PFSK-1 (cell line): Measurements from ENCODE around the gene RASA2.

Experiments
- FOXP2 ChIP-seq: optimal IDR thresholded peaks from 2 replicates; pipeline ENCODE3; 2011; ENCODE audit warnings: borderline replicate concordance, control low read depth, inconsistent platforms; ENCODE audit not compliant: insufficient read depth; ENCODE audit errors: extremely low read length, extremely low read depth
- POLR2AphosphoS5 ChIP-seq: IDR thresholded peaks from 2 replicates; pipeline ENCODE4 v1.6.1; 2012; ENCODE audit warnings: low read depth, mild to moderate bottlenecking, control low read depth, low read length, moderate library complexity
- REST ChIP-seq, 2 experiments: IDR thresholded peaks; 2 replicates each; pipeline versions ENCODE4 v1.6.1 to v1.8.0; 2011 to 2012; ENCODE audit warnings: low read depth in 2 of 2, low read length in 2 of 2, control low read depth in 1 of 2, inconsistent platforms in 1 of 2, mild to moderate bottlenecking in 1 of 2, moderate library complexity in 1 of 2; ENCODE audit not compliant: insufficient read depth in 1 of 2
- SIN3A ChIP-seq: IDR thresholded peaks from 2 replicates; pipeline ENCODE4 v1.6.1; 2012; ENCODE audit warnings: mild to moderate bottlenecking, low read length, moderate library complexity, borderline replicate concordance; ENCODE audit not compliant: insufficient read depth
- TAF1 ChIP-seq: IDR thresholded peaks from 2 replicates; pipeline ENCODE4 v1.6.1; 2012; ENCODE audit warnings: low read length, control low read depth, borderline replicate concordance; ENCODE audit not compliant: insufficient read depth

The RASA2 gene

DNA sequence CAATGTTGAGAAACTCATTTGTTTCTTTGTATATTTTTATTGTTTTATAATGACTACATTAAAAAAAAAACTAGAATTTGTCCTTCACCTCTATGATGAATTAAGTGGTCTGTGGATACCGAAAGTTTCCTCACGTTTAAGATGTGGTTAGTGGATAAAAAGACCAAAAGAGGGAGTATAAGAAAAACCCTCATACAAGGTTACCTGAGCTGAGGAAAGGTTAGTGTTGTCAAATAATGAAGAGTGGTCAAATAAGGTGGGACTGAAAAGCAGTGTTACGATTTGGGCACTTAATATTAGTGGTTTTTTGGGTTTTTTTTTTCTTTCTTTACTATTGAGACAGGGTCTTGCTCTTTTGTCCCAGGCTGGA is 21.2 kb downstream of the RASA2 start:
- no peak for TF ChIP-seq SIN3A
- TF ChIP-seq REST (IDR thresholded peaks at IDR 0.05; ENCODE audit: insufficient read depth in 1 of 2, low read depth in 2 of 2, low read length in 2 of 2) = no peak
- TF ChIP-seq TAF1 = no peak
- TF ChIP-seq FOXP2 = no peak
- TF ChIP-seq POLR2AphosphoS5 = no peak

DNA sequence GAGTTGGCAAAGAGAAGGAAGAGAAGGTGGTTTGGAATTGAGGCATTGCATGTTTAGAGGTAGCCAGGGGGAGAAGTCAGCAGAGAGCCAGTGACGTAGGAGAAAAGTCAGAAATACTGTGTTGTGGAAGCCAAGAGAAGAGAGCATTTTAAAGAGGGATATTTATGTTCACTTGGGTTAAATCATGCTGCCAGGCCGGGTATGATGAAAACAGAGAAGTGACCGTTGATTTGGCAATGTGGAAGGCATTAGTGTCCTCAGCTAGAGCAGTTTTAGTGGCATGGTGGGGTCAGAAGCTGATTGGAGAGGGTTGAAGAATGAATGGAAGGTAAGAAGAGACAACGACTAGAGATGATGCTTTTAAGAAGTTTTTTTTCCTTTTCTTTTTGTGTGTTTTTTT is 24.5 kb downstream of the RASA2 start:
- TF ChIP-seq TAF1 = no peak

DNA sequence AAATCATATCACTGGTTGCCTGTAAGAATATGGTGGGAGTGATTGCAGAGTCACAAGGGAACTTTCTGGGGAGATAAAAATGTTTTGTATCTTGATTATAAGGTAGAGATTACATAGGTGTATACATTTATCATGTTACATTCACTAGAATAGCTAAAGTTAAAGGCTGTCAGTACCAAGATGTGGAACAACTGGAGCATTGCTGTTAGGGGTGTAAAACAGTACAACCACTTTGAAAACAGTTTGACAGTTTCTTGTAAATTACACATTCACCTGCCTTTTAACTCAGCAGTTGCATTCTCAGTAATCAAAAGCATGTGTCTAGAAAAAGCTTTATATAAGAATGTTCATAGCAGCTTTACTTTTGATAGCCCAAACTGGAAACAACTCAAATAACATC is 27.6 kb downstream of the RASA2 start:
- TF ChIP-seq SIN3A = no peak
- TF ChIP-seq FOXP2 = no peak
- TF ChIP-seq TAF1 = no peak
- no peak for TF ChIP-seq REST (IDR thresholded peaks at IDR 0.05; ENCODE audit: insufficient read depth in 1 of 2, low read depth in 2 of 2, low read length in 2 of 2)
- no peak for TF ChIP-seq POLR2AphosphoS5

DNA sequence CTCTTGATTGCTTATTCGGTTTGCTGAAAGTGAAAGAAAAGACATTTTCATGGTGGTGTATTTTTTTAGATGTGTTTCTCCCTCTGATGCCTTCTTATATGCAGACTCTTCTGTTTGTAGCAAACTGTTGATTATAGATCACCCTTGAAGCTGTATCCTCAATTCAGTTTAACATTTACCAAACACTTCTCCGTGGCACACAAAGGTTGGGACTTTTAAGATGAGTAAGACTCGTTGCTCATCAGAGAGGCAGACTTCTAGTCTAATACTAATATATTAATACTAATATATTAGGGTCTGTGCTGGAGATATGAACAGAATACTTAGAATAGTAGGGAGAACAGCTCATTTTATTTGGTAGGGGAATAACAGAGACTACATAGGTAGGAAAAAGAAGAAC is 32.8 kb downstream of the RASA2 start:
- no peak for TF ChIP-seq SIN3A
- TF ChIP-seq FOXP2 = no peak
- TF ChIP-seq REST (IDR thresholded peaks at IDR 0.05; ENCODE audit: insufficient read depth in 1 of 2, low read depth in 2 of 2, low read length in 2 of 2) = no peak
- TF ChIP-seq TAF1 = no peak
- TF ChIP-seq POLR2AphosphoS5 = no peak

- no peak for TF ChIP-seq REST (IDR thresholded peaks at IDR 0.05; ENCODE audit: insufficient read depth in 1 of 2, low read depth in 2 of 2, low read length in 2 of 2)
- no peak for TF ChIP-seq FOXP2
- TF ChIP-seq TAF1 = no peak
- no peak for TF ChIP-seq SIN3A
These were observed 35.0 kb downstream of the RASA2 start for GRCh38 chr3:141521781-141522180.
